SK-N-MC (cell line): ENCODE measurements around the gene ZNF701.
"Not testable (repeated sequence)": the region's sequence is repeated elsewhere in the genome, so short reads cannot be mapped to it uniquely, and the experiment has no call there.

ENCODE experiments used
- DNase-seq: peaks from one replicate; pipeline ENCODE4 v3.0.0-alpha.2; 2011; ENCODE audit warnings: low read depth, low spot score
- H3K27ac ChIP-seq: fragments of 200-600 bp; sonication (generic); 2 replicates; pipeline ENCODE4 v1.5.1; 2016; ENCODE audit warnings: mixed run types
- H3K36me3 ChIP-seq: fragments of 200-600 bp; sonication (generic); 2 replicates; pipeline ENCODE4 v1.6.1; 2017; ENCODE audit warnings: antibody characterized with exemption, low read length, mixed read lengths; ENCODE audit not compliant: insufficient read depth
- H3K4me3 ChIP-seq: fragments of 200-600 bp; sonication (generic); 2 replicates; pipeline ENCODE4 v1.5.1; 2016
- H3K9ac ChIP-seq: fragments of 200-600 bp; sonication (generic); 2 replicates; pipeline ENCODE4 v1.8.0; 2017; ENCODE audit warnings: mixed run types, mixed read lengths; ENCODE audit not compliant: insufficient read length
- H3K9me3 ChIP-seq: fragments of 200-600 bp; sonication (generic); 2 replicates; pipeline ENCODE4 v1.6.1; 2017; ENCODE audit warnings: low read depth, mild to moderate bottlenecking, antibody characterized with exemption, low read length, moderate library complexity, mixed read lengths
- EZH2 ChIP-seq: fragments of 200-600 bp; sonication (generic); IDR thresholded peaks from one replicate; pipeline ENCODE4 v1.6.1; 2017; ENCODE audit warnings: antibody characterized with exemption
- FOXP2 ChIP-seq: optimal IDR thresholded peaks from 2 replicates; pipeline ENCODE3; 2011; ENCODE audit warnings: mild to moderate bottlenecking, moderate library complexity; ENCODE audit not compliant: insufficient read depth; ENCODE audit errors: extremely low read length, control extremely low read depth
- POLR2AphosphoS5 ChIP-seq: IDR thresholded peaks from 2 replicates; pipeline ENCODE4 v1.6.1; 2012; ENCODE audit warnings: mild to moderate bottlenecking, low read depth, low read length, borderline replicate concordance

ZNF701 gene

GRCh38 chr19:52570000-52570861 is at the start of gene ZNF701:
ZNF701 (plus strand) TSS chr19:52570287; CDS start chr19:52574148, 3,861 bp downstream.
- peak; percentile 71 for DNase-seq
- Histone ChIP-seq H3K9me3 (no peaks in the 10 kb centered on the region), H3K4me3 (peak within 1 kb of the TSS; percentile 91), H3K9ac (peak within 1 kb of the TSS; percentile 79), H3K27ac (peak within 1 kb of the TSS; percentile 94), H3K36me3 (peaks cover 19% of the 10 kb centered on the region; the same call in 1 of the 2 replicates)
- TF ChIP-seq POLR2AphosphoS5 = peak; percentile 83
- no peak for TF ChIP-seq EZH2

DNA sequence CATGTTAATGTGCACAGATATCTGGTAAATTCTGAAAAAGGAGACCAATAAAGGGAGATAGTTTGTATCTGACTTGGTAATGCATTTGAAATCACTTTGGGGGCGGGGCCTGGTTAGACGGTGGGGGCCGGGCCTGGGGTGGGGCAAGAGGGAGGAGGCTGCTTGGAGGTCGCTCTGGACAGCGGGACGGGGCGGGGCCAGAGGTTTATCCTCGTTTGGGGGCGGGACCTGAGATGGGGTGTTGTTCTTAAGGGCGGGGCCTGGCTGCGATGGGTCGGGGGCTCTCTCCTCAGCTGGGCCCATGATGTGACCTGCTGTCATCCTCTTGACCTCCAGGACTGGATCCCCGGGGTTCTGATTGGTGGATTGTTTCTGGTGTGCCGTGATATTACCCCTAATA is 47.5 kb upstream of the ZNF701 start:
- Histone ChIP-seq H3K27ac (no peak overlapping the region), H3K36me3 (no peaks in the 10 kb centered on the region), H3K4me3 (no peak overlapping the region), H3K9ac (no peak overlapping the region), H3K9me3 (no peaks in the 10 kb centered on the region)
- TF ChIP-seq FOXP2 (no peak), EZH2 (no peak), POLR2AphosphoS5 (no peak)
- DNase-seq = no peak

- TF ChIP-seq FOXP2 = no peak
- no peak for TF ChIP-seq EZH2
- no peak for TF ChIP-seq POLR2AphosphoS5
- no peaks in the 10 kb centered on the region for H3K9me3 ChIP-seq
- no peaks in the 10 kb centered on the region for H3K36me3 ChIP-seq
- H3K4me3 ChIP-seq = no peak overlapping the region
- H3K9ac ChIP-seq = no peak overlapping the region
- no peak for DNase-seq
- H3K27ac ChIP-seq = no peak overlapping the region
These were observed 46.0 kb upstream of the ZNF701 start for GRCh38 chr19:52524086-52524485.

GRCh38 chr19:52527134-52527955 is 42.7 kb upstream of the ZNF701 start, which contains the start of gene ZNF808:
ZNF808 (plus strand) TSS chr19:52527668; CDS start chr19:52543285, 15,617 bp downstream.
- 0 out of 2 replicates have a peak within 1 kb of the TSS, but pooled peaks have one; percentile 64 for H3K27ac ChIP-seq
- peak within 1 kb of the TSS; percentile 81 for H3K9ac ChIP-seq
- peak within 1 kb of the TSS; percentile 83 for H3K4me3 ChIP-seq
- DNase-seq = peak; percentile 18
- peak; percentile 73; the same call in 1 of the 2 replicates for TF ChIP-seq POLR2AphosphoS5
- no peak for TF ChIP-seq EZH2
- no peaks in the 10 kb centered on the region for H3K9me3 ChIP-seq
- no peaks in the 10 kb centered on the region for H3K36me3 ChIP-seq

DNA sequence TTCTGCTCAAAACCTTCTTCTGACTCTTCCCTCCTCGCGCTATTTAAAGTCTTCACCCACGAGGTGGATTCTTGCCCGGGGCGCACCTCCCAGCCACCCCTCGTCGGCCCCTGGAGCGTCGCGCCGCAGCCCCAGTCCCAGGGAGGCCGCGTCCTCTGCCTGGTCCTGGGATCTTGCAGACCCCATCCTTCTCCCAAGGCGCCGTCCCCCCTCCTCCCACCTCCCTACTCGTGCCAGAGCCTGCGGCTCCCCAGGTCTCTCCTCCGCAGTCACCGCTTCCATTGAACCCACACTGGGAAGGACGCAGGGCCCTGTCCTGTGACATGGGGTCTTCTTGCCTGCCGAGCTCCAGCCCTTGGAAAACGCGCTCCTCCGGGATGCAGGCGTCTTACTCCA is 42.1 kb upstream of the ZNF701 start:
- no peaks in the 10 kb centered on the region for H3K36me3 ChIP-seq
- no peak for DNase-seq
- H3K27ac ChIP-seq = 0 out of 2 replicates have a peak overlapping the region, but pooled peaks have one; percentile 64
- peak overlapping the region; percentile 83 for H3K4me3 ChIP-seq
- no peaks in the 10 kb centered on the region for H3K9me3 ChIP-seq
- H3K9ac ChIP-seq = peak overlapping the region; percentile 81
- no peak for TF ChIP-seq FOXP2
- no peak for TF ChIP-seq POLR2AphosphoS5
- no peak for TF ChIP-seq EZH2

GRCh38 chr19:52532480-52532879 is 37.6 kb upstream of the ZNF701 start:
- no peak overlapping the region for H3K9ac ChIP-seq
- no peak overlapping the region for H3K4me3 ChIP-seq
- DNase-seq = no peak
- H3K36me3 ChIP-seq = no peaks in the 10 kb centered on the region
- TF ChIP-seq POLR2AphosphoS5 (no peak), FOXP2 (no peak), EZH2 (no peak)
- no peak overlapping the region for H3K27ac ChIP-seq
- no peaks in the 10 kb centered on the region for H3K9me3 ChIP-seq

DNA sequence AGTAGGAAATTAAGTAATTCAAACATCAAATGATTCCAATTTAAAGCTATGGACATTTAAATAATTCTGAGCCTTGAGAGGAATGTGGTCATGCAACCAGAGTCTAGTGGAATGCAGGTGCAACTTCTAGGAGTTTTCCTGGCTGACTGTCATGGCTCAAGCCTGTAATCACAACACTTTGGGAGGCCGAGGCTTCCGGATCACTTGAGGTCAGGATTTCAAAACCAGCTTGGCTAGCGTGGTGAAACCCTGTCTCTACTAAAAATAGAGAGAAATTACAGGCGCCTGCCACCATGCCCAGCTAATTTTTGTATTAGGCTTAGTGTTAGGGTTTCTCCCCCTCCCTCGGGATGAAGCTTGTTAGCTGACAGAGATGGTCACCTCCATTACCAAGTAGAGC is 36.2 kb upstream of the ZNF701 start:
- no peak overlapping the region for H3K4me3 ChIP-seq
- no peak for DNase-seq
- no peak overlapping the region for H3K9ac ChIP-seq
- H3K27ac ChIP-seq = no peak overlapping the region
- H3K36me3 ChIP-seq = no peaks in the 10 kb centered on the region
- TF ChIP-seq POLR2AphosphoS5 = no peak
- no peak for TF ChIP-seq EZH2
- no peak for TF ChIP-seq FOXP2
- no peaks in the 10 kb centered on the region for H3K9me3 ChIP-seq

- not testable (repeated sequence) for H3K4me3 ChIP-seq, H3K36me3 ChIP-seq, H3K9me3 ChIP-seq, DNase-seq, H3K9ac ChIP-seq, H3K27ac ChIP-seq
These were observed 34.7 kb upstream of the ZNF701 start for GRCh38 chr19:52535385-52535770.
